Natural killer cell (primary cell): ENCODE data around the gene SIM1. TPM values are rescaled to one million over a fixed set of nuclear protein-coding genes. Genes with fewer than 3 reads are reported as not detected.

Experiments used
- ATAC-seq, 3 donors: fragments of 150-1000 bp in 2 of 3; fragments of 200-7000 bp in 1 of 3; cut with Tn5 transposase; 1 replicate in 1 of 3; 2 replicates in 2 of 3; pipeline ENCODE4 v1.10.0; 2021; ENCODE audit warnings: mild to moderate bottlenecking in 2 of 3, moderate library complexity in 2 of 3
- DNase-seq, 2 donors: peaks; one replicate each; pipeline versions ENCODE4 v3.0.0 to v3.0.0-alpha.2; 2013 to 2021; ENCODE audit warnings: mixed read lengths in 1 of 2
- H3K27ac ChIP-seq: one replicate; pipeline ENCODE4 v1.5.1; 2013; ENCODE audit warnings: mild to moderate bottlenecking, low read length
- H3K27me3 ChIP-seq: one replicate; pipeline ENCODE4 v1.6.1; 2013; ENCODE audit warnings: low read length; ENCODE audit not compliant: control insufficient read depth, insufficient read depth
- H3K36me3 ChIP-seq: one replicate; pipeline ENCODE4 v1.6.1; 2013; ENCODE audit warnings: low read length; ENCODE audit not compliant: control insufficient read depth, insufficient read depth
- H3K4me1 ChIP-seq: one replicate; pipeline ENCODE4 v1.6.1; 2013; ENCODE audit warnings: low read length; ENCODE audit not compliant: control insufficient read depth, insufficient read depth
- H3K4me3 ChIP-seq: one replicate; pipeline ENCODE4 v1.5.1; 2013; ENCODE audit warnings: low read length
- H3K9me3 ChIP-seq: one replicate; pipeline ENCODE4 v1.6.1; 2013; ENCODE audit warnings: low read length; ENCODE audit not compliant: control insufficient read depth, insufficient read depth
- H3K27ac Mint-ChIP-seq, 2 donors: one replicate each; pipeline ENCODE4 v1.8.0; 2022; ENCODE audit warnings: mild to moderate bottlenecking in 2 of 2, mixed read lengths in 2 of 2, moderate library complexity in 1 of 2
- H3K27me3 Mint-ChIP-seq, 2 donors: one replicate each; pipeline ENCODE4 v1.8.0; 2022; ENCODE audit warnings: low read depth in 2 of 2, mixed read lengths in 2 of 2
- H3K36me3 Mint-ChIP-seq: one replicate; pipeline ENCODE4 v1.8.0; 2022; ENCODE audit warnings: mixed read lengths
- H3K4me1 Mint-ChIP-seq, 2 donors: one replicate each; pipeline ENCODE4 v1.8.0; 2022; ENCODE audit warnings: mixed read lengths in 2 of 2
- H3K4me3 Mint-ChIP-seq: one replicate; pipeline ENCODE4 v1.8.0; 2022; ENCODE audit warnings: mild to moderate bottlenecking, moderate library complexity, mixed read lengths
- H3K9me3 Mint-ChIP-seq, 2 donors: one replicate each; pipeline ENCODE4 v1.8.0; 2022; ENCODE audit warnings: mixed read lengths in 2 of 2
- CTCF ChIP-seq: fragments of 200-600 bp; IDR thresholded peaks from one replicate; pipeline ENCODE4 v1.8.0; 2022; ENCODE audit warnings: antibody characterized with exemption
- WGBS: methylation state at CpG from one replicate; pipeline ENCODE4 v1.1.7; 2013; ENCODE audit warnings: missing lambda C conversion rate; ENCODE audit not compliant: insufficient coverage; 5-methylcytosine and 5-hydroxymethylcytosine counted together
- intact Hi-C: fragments of 100-400 bp; cut with micrococcal nuclease; formaldehyde crosslinking; loops from one replicate; pipeline ENCODE4 v1.14.2; 2022
- total RNA-seq, 4 donors: library from RNA; stranded (reverse); fragments of 120-200 nt in 1 of 4; gene quantifications; one replicate each; pipeline versions ENCODE4 v1.2.3 to v1.2.4, GENCODE V29; 2013 to 2022

Gene SIM1
- total RNA-seq, 3 donors from 2014 or later (not counting 1 experiment from before 2014, with no cell fraction given): not detected

GRCh38 chr6:100435299-100435698 lies 29.4 kb downstream of the SIM1 start:
- H3K9me3 ChIP-seq: no peaks in the 10 kb centered on the region
- intact Hi-C loops: no loop called here
- Mint-ChIP-seq H3K4me3 (no peak overlapping the region), H3K36me3 (no peaks in the 10 kb centered on the region), H3K27me3 (peaks cover 17 to 21% of the 10 kb centered on the region in 2 donors), H3K4me1 (no peaks in the 10 kb centered on the region), H3K9me3 (peaks cover 0 to 8% of the 10 kb centered on the region in 2 donors), H3K27ac (no peak overlapping the region)
- H3K27me3 ChIP-seq: peaks cover 2% of the 10 kb centered on the region
- 78% methylated on average over 3 of the region's 3 CpGs for WGBS
- no peaks in the 10 kb centered on the region for H3K36me3 ChIP-seq
- TF ChIP-seq CTCF: no peak
- no peak for ATAC-seq
- no peak overlapping the region for H3K27ac ChIP-seq
- DNase-seq: no peak
- H3K4me3 ChIP-seq: no peak overlapping the region
- no peaks in the 10 kb centered on the region for H3K4me1 ChIP-seq

- H3K27ac Mint-ChIP-seq: no peak overlapping the region
- Histone ChIP-seq H3K9me3 (no peaks in the 10 kb centered on the region), H3K27ac (no peak overlapping the region), H3K4me1 (no peaks in the 10 kb centered on the region), H3K27me3 (peaks cover 2% of the 10 kb centered on the region), H3K4me3 (no peak overlapping the region), H3K36me3 (no peaks in the 10 kb centered on the region)
- H3K4me1 Mint-ChIP-seq: no peaks in the 10 kb centered on the region
- peaks cover 13% of the 10 kb centered on the region in 2 donors for H3K27me3 Mint-ChIP-seq
- H3K4me3 Mint-ChIP-seq: no peak overlapping the region
- no peaks in the 10 kb centered on the region for H3K36me3 Mint-ChIP-seq
- H3K9me3 Mint-ChIP-seq: peaks cover 0 to 8% of the 10 kb centered on the region in 2 donors
- TF ChIP-seq CTCF: no peak
- no peak for DNase-seq
- no peak for ATAC-seq
- 60% methylated on average over 4 of the region's 5 CpGs for WGBS
- intact Hi-C loops: no loop called here
Observed at GRCh38 chr6:100433726-100434435, 30.8 kb downstream of the SIM1 start.

- 77% methylated on average over 3 of the region's 3 CpGs for WGBS
- H3K4me1 ChIP-seq: no peaks in the 10 kb centered on the region
- Mint-ChIP-seq H3K27me3 (peaks cover 0 to 12% of the 10 kb centered on the region in 2 donors), H3K4me1 (no peaks in the 10 kb centered on the region), H3K27ac (no peak overlapping the region), H3K4me3 (no peak overlapping the region), H3K36me3 (no peaks in the 10 kb centered on the region), H3K9me3 (peaks cover 0 to 5% of the 10 kb centered on the region in 2 donors)
- intact Hi-C loops: no loop called here
- DNase-seq (no peak), ATAC-seq (no peak)
- no peak overlapping the region for H3K27ac ChIP-seq
- H3K36me3 ChIP-seq: no peaks in the 10 kb centered on the region
- H3K4me3 ChIP-seq: no peak overlapping the region
- H3K9me3 ChIP-seq: no peaks in the 10 kb centered on the region
- H3K27me3 ChIP-seq: peaks cover 2% of the 10 kb centered on the region
- TF ChIP-seq CTCF: no peak
Observed at GRCh38 chr6:100432136-100432535, 32.6 kb downstream of the SIM1 start.

- peaks cover 0 to 5% of the 10 kb centered on the region in 2 donors for H3K9me3 Mint-ChIP-seq
- Histone ChIP-seq H3K9me3 (no peaks in the 10 kb centered on the region), H3K27me3 (peaks cover 2% of the 10 kb centered on the region), H3K36me3 (no peaks in the 10 kb centered on the region), H3K27ac (no peak overlapping the region), H3K4me1 (no peaks in the 10 kb centered on the region), H3K4me3 (no peak overlapping the region)
- peaks cover 0 to 12% of the 10 kb centered on the region in 2 donors for H3K27me3 Mint-ChIP-seq
- DNase-seq: no peak
- H3K4me1 Mint-ChIP-seq: no peaks in the 10 kb centered on the region
- intact Hi-C loops: no loop called here
- H3K27ac Mint-ChIP-seq: no peak overlapping the region
- no peaks in the 10 kb centered on the region for H3K36me3 Mint-ChIP-seq
- whole genome bisulfite sequencing: 43% methylated on average over 2 of the region's 3 CpGs
- no peak overlapping the region for H3K4me3 Mint-ChIP-seq
- TF ChIP-seq CTCF: no peak
- ATAC-seq: no peak
Observed at GRCh38 chr6:100430962-100431361, 33.8 kb downstream of the SIM1 start.
